NCI-H1092 (cell line): ENCODE results near the gene PODXL2.

Experiments
- DNase-seq: peaks from one replicate; lab custom pipeline; 2025; lab: John Stamatoyannopoulos, UW

Gene PODXL2, protein sequence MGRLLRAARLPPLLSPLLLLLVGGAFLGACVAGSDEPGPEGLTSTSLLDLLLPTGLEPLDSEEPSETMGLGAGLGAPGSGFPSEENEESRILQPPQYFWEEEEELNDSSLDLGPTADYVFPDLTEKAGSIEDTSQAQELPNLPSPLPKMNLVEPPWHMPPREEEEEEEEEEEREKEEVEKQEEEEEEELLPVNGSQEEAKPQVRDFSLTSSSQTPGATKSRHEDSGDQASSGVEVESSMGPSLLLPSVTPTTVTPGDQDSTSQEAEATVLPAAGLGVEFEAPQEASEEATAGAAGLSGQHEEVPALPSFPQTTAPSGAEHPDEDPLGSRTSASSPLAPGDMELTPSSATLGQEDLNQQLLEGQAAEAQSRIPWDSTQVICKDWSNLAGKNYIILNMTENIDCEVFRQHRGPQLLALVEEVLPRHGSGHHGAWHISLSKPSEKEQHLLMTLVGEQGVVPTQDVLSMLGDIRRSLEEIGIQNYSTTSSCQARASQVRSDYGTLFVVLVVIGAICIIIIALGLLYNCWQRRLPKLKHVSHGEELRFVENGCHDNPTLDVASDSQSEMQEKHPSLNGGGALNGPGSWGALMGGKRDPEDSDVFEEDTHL

DNA sequence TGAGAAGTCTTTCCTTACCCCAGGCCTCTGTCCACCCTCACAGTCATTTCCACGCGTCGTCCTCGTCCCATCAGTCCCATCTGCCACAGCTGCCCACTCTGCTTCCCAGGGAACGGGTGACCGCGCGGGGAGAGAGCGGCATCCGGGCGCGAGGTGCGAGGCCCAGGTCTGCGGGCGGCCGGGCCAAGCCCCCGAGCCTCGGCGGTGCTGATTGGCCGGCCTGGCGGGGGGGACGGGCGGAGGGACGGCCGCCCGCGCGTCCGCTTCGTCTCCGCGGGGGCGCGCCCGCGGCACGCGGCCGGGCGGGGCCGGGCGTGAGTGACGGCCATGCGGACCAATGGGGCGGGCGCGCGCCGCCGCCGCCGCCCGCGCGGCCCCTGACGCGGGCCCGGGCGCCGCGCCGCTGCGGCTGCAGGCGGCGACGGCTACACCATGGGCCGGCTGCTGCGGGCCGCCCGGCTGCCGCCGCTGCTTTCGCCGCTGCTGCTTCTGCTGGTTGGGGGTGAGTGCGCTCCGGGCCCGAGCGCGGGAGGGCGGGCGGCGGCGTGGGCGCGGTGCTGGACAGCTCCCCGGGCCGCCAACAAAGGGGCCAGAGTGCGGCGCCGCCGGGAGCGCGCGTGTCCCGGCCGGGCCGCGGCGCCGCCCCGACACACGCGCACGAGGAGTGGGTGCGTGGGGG is at the start of gene PODXL2:
PODXL2 (plus strand) TSS at position 398 of the 679 bp plus-strand sequence; CDS start at position 433, 35 bp downstream.
- DNase-seq: no peak

DNA sequence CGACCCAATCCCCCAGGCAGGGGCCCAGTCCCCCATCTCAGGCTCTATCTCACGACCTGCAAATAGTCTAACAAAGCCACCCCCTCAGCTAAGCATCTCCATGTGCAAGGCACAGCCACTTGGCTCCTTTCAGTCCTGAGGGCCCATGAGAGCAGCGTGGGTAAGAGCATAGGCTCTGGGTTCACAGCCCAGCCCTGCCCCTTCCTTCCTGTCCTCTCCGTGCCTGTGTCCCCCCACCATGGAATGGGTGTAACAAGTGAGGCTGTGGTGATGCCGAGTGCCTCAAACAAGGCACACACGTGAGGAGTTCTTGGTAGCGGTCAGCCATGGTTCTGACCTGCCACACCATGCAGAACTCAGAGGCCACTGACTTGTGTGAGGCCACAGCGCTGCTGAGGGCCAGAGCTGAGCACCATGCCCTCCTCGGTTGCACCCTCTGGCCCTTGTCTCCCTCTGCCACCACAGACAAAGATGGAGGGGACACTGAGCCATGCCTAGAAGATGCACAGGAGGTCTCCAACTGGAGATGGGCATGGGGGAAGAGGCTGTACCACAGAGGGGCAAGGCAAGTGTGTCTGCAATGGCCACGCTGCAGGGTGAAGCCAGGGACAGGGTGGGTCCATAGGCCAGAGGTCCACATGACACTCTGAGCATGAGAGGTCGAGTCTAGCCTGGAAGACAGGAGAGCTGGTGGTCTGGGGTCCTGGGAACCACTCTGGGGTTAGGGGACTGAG is 48.5 kb upstream of the PODXL2 start:
- DNase-seq: no peak

DNA sequence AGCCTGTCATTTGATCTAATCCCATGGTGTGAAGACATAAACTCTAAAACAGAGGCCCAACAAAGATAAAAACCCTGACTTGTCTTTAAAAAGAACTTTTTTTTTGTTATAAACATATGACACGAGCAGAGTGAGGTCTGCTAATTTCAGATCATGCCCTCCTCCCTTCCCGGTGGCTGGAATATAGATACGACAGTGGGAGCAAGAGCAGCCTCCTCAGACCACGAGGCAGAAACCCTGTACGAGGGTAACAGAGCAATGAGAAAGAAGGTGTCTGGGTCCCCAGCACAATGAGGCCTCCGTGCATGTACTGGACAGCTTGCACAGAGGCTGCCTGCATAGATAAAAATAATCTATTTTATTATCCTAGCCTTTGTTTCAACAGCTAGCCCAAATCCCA is 44.3 kb upstream of the PODXL2 start:
- DNase-seq: no peak

DNA sequence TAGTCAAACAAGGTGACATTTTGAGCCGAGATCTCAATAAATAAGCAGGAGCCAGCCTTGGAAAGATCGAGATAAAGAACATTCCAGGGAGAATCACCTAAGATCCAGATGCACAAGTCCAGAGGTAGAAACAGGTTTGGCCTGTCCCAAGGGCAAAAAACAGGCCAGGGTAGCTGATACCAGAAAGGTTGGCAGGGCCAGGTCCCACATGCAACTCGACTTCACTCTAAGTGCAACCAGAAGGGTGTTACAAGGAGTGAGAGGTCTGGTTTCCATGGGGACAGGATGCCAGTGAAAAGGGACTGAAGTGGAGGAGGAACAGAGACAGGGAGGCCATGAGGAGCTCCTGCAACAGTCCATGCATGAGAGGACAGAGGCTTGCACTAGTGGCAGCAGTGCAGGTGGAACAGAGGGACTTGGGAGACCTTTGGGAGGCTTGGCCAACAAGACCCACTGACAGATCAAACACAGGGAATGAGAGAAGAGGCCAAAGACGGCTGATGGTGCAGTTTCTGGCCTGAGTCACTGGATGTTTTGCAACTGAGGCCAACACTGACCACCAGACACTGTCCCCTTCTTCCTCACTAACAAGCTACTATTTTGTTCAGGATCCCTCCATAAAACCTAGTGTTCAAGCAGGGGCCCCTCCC is 43.7 kb upstream of the PODXL2 start:
- DNase-seq: no peak

DNA sequence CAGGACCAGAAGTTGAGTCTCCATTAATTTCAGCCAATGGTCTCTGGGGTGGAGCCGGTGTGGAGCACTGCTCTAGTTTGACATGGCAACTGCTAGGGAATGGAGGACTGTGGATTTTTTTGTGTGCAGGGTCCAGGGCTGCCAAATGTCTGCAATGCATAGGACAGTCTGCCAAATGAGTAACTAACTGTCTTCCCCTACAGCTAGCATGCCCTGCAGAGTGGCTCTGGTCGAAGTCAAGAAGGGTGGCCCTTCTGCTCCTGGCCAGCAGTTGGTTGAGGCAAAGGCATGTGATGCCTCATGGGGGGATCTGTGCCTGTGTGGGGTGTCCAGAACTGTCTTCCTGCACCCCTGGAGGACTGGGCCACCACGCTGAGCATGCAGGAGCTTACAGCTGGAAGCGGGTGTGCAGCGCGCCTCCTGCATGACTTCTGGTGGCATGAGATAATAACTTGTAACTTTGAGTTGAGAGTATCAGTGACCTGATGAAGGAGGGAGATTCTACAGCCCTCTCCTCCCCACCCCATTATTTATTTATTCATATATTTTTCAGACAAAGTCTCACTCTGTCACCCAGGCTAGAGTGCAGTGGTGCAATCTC is 43.1 kb upstream of the PODXL2 start:
- DNase-seq: no peak

DNA sequence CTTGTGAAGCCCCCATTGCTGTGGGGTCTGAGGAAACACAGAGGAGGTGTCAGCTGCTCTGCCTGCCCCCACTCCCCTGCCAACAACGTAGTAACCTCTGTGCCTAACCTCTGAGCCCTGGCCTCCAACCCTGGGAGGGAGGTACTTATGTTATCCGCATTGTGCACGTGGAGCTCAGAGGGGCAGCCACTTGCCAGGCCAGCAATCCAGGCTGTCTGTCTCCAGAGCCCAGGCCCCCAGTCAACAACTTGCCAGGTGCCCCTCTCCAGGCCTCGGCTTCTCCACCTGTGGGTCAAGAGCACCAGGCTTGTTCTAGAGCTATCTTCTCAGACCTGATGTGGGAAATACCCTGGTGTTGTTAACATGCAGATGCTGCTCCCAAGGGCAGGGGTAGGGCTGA is 41.1 kb upstream of the PODXL2 start:
- DNase-seq: no peak

DNA sequence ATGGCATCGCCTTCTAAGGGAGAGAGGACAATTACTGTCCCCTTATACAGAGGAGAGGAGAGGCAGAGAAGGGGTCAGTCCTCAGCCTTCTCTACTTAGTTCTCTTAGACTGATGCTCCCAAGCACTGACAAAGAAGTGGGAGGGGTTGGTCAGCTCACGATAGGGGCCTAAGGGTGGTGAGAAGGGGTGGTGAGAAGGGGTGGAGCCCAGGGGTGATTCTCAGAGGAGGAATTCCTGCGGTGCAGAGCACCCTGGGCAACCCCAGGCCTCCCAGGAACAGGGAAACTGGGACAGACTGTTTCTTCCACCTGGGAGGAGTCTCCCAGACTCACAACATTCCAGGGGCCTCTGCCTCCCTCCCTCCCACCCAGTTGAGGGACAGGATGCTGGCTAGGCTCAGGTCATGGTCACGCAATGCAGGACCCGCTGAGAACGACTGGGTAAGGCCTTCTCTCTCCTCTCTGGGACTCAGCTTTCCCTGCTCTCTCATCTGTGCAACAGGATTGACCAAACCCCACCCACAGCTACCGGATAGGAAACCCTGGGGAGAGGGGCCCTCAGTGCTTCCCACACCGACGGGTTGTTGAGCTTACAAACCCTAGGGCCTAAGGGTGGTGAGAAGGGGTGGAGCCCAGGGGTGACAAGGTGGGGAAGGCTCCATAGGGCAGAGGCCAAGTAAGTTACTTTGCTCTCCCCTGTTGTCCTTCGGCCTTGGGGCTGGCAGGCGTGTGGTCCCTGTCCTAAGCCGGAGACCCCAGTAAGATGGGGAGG is 40.0 kb upstream of the PODXL2 start:
- DNase-seq: no peak

DNA sequence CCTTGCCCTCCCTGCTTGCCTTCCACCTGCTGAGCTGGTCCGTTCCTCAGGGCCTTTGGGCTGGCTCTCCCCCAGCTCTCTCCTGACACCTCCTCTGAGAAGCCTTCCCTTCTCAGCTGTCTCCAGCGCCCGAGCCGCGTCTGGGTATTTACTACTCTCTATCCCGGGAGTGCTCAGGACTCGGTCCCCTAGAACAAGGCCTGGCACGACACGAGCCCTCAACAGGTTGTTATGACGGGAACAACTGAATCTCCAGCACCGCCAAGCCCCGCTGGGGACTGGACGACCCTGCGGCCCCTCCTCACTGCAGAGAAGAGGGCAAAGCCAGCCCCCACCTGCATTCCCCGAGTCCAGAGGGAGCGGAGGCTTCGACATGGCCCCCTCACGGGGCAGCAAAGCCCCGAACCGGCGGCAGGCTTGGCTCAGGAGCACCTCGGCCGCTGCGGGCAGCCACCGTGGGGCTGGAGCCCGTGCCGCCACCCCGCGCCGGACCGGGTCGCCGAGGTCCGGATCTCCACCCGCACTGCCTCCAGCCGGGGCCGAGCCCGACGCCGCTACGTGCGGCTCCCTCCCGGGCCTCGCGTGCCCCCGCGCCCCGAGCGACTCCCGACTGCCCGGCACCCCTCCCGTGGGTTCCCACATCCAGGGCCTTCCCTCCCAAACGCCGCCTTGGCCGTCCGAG is 39.2 kb upstream of the PODXL2 start:
- DNase-seq: no peak

DNA sequence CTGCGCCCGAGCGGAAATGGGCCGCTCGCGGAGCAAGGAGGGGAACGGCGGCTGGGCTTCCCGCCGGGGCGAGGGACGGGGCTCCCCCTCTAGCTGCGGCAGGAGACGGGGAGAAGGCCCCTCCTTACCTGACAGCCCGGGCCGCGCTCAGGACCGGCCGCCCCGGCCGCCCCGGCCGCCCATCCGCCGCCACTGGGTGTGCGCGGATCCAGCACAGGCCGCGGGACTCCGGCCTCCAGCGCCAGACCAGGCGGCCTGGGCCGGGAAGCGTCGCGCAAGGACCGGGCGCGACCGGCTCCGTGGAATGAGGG is 38.7 kb upstream of the PODXL2 start:
- no peak for DNase-seq

DNA sequence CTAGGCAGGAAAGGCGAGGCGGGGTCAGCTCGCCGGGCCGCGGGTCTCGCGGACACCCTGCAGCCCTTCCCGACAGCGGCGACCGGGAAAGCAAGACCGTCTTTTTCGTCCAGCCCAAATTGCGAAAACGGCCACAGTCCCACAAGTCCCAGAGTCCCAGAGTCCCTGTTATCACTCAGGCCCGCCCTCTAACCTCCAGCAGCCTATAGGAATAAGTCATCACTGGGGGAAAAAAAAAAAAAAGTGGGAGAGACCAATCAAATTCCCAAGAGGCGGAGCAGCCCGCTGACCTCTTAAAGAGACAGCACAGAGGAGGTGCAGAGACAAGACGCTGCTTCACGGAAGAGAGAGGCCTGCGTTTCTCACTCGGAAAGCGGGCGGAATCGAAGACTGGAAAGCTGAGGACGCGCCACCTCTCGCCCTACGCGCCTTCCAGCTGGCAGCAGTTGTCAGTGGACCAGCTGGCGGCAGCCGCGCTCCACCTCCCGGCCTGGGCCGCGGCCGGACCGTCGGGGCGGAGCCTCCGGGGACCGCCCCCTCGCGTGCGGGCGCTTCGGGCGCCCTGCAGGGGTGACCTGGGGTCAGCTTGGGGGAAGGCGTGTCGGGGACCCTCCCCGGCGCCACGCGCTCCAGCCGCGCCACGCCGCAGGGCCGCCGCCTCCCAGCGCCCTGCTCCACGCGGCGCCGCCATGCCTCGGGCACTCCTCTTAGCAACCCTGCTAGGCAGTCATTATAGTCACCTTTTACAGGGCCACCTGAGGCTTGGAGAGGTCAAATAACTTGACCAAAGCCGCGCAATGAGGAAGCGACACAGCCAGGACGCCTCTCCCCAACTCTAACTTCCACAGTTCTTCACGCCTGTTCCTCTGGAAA is 38.2 kb upstream of the PODXL2 start, which contains the start of gene TPRA1:
TPRA1 (minus strand) TSS at position 141 of the 873 bp plus-strand sequence. CDS start 10,587 bp downstream, outside the sequence.
- DNase-seq: peak; percentile 98

DNA sequence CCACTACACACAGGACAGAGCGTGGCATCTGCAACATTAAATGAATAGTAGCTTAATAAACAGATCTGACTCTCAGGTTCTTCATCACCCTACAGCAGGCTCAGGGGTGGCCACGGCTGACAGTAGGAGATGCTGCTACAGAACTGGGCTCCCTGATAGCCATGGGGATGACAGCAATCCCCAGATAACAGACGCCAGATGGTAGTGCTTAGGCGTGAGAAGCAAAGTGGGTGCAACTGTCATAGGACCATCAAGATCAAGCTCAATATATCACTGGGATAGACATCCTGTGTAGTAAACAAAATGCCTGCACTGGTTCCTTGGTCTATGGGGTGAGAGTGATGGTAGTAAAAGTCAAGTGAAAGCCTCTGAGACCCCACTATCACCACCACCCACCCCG is 35.8 kb upstream of the PODXL2 start:
- no peak for DNase-seq

DNA sequence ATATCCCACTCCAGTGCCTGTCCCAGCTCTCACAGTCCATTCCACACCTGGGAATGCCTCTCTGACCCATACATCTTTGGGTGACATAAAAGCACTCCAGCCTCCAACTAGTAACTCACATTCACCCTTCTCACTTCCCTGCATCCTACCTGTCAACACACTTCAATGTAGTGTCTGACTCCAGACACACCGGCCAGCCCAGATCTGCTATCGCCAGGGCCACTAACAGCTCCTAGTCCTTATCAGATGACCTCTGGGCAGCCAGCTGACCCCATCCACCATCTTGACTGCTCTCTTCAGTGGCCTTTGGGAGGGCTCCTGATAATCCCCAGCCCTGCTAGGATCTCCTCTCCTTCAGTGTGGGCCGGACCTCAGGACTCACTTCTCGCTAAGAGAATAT is 33.7 kb upstream of the PODXL2 start:
- no peak for DNase-seq

DNA sequence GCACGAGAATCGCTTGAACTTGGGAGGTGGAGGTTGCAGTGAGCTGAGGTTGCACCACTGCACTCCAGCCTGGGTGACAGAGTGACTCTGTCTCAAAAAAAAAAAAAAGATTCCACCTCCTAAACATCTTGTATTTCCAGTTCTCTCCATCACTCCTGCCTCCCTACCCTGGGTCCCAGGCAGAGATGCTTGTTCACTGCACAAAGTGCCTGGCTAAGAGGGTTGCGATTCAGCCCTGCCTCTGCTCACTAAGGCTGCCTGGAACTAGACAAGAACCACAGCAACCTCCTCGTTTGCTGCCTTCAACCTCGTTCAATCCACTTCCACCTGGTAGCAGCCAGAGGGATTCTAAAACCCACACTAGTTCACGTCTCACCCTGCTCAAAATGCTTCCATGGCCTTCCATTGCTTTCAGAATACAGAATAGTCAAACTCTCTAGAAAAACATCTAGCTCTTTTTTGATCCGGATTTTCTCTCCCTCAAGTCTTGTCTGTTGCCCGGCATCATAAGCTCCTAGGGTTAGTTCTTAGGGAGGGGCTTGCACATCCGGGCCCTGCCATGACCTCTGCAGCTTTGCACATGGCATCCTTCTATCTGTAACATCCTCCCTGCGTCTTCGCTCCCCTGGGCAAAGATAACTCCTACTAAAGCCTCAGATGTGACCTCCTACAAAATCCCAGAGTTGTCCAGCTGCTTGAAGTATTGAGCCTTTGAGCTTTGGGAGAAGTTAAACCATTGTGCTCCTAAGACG is 31.8 kb upstream of the PODXL2 start:
- DNase-seq: no peak

DNA sequence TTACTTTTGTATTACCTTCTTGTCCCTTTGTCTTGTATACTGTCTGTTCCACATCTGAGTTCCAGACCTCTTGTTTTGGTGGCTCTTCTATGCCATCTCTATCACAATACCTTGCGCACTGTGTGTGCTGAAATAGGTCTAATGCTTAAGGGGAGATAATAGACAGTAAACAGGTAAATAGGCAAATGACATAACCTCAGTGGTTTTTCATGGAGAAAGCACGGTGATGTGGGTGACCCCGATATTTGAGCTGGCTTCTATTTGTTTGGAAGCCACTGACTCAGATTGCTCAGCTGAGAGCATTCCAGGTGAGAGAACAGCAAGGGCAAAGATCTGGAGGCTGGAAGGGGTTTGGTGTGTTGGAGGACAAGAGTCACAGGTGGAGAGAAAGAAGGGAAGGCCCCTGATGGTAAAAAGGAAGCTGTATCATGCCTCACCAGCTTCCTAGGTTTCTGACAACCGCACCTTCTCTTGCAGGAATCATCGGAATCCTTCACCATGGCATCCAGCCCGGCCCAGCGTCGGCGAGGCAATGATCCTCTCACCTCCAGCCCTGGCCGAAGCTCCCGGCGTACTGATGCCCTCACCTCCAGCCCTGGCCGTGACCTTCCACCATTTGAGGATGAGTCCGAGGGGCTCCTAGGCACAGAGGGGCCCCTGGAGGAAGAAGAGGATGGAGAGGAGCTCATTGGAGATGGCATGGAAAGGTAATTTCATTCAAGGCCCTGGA is 30.0 kb upstream of the PODXL2 start:
- DNase-seq: no peak

DNA sequence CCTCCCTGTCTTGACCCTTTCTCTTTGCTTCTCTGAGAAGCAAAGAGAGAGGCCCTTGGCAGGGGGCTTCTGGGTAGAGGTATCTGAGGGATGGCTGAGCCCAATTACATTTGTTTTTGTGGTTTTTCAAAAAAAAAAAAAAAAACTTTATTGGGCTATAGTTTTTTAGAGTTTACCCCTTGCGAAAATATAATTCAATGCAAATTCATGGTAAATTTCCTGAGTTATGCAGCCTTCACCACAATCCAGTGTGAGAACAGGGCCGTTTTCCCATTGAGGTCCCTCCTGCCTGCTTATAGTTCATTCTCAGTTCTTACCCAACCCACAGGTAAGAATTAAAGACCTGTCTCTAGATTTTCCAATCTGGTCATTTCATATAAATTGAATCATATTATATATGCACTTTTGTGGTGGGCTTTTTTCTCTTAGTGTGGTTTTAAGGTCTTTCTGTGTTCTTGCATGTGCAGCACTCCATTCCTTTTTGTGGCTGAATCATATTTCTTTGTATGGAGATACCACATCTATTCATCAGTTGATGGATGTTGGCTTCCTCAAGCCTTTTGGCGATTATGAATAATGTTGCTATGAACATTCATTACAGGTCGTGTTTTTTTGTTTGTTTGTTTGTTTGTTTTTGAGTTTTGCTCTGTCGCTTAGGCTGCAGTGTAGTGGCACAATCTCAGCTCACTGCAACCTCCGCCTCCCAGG is 28.1 kb upstream of the PODXL2 start:
- DNase-seq: no peak

DNA sequence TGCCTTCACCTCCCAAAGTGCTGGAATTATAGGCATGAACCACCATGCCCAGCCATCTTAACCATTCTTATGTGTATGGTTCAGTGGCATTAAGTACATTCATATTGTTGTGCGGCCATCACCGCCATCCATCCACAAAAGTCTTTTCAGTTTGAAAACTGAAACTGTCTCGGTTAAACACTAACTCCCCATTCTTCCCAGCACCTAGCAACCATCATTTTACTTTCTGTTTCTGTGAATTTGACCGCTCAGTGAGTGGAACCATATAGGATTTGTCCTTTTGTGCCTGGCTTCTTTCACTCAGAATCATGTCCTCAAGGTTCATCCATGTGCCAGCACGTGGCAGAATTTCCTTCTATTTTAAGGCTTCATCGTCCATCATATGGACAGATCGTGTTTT is 24.9 kb upstream of the PODXL2 start:
- DNase-seq: no peak

DNA sequence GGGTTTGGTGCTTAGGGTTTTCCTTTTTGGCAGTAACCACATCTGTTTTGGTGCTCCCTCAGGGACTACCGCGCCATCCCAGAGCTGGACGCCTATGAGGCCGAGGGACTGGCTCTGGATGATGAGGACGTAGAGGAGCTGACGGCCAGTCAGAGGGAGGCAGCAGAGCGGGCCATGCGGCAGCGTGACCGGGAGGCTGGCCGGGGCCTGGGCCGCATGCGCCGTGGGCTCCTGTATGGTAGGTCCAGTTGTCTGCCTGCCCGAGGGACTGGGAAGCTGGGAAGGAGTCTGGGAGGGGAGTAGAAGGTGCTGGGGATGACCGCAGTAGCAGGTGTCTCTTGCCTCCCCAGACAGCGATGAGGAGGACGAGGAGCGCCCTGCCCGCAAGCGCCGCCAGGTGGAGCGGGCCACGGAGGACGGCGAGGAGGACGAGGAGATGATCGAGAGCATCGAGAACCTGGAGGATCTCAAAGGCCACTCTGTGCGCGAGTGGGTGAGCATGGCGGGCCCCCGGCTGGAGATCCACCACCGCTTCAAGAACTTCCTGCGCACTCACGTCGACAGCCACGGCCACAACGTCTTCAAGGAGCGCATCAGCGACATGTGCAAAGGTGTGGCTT is 24.3 kb upstream of the PODXL2 start:
- no peak for DNase-seq
